ENCODE results near the gene GNG7. TPM values are rescaled to one million over a fixed set of nuclear protein-coding genes. Genes with fewer than 3 reads are reported as not detected.

GNG7 gene
- polyA plus RNA-seq, 1 of the 3 experiments (the other 2 are of a cell fraction), result 2.2 TPM

- H3K4me1 ChIP-seq (ENCODE audit: control insufficient read depth in 1 of 2, insufficient read depth in 2 of 2, low read depth in 1 of 2, low read length in 1 of 2), result peaks cover 14 to 15% of the 10 kb centered on the region in 2 experiments; a peak in 3 of 4 replicates
- 44% methylated on average over 22 of the region's 39 CpGs for WGBS (ENCODE audit: low lambda C conversion rate)
- H4K20me1 ChIP-seq (ENCODE audit: insufficient read depth), result no peaks in the 10 kb centered on the region
- H3K4me3 ChIP-seq (ENCODE audit: low read depth in 2 of 2, low read length in 1 of 2), result peak overlapping the region; percentile 61 to 69
- TF ChIP-seq CHD2 (IDR thresholded peaks at IDR 0.05; ENCODE audit: low read length, partially characterized antibody) (no peak), NFIC (IDR thresholded peaks at IDR 0.05; ENCODE audit: borderline replicate concordance) (no peak), POLR2AphosphoS5 (IDR thresholded peaks at IDR 0.05; ENCODE audit: low read depth, low read length) (no peak), TAF1 (IDR thresholded peaks at IDR 0.05; ENCODE audit: borderline replicate concordance, low read depth, low read length) (no peak), RXRA (IDR thresholded peaks at IDR 0.05; ENCODE audit: borderline replicate concordance, low read depth) (no peak), REST (IDR thresholded peaks at IDR 0.05; ENCODE audit: low read depth, low read length) (no peak), IRF3 (IDR thresholded peaks at IDR 0.05; ENCODE audit: low read depth, low read length) (no peak), YY1 (IDR thresholded peaks at IDR 0.05; ENCODE audit: low read depth) (no peak), TEAD4 (IDR thresholded peaks at IDR 0.05; ENCODE audit: borderline replicate concordance, insufficient read depth) (no peak), SMC3 (IDR thresholded peaks at IDR 0.05; ENCODE audit: low read depth, low read length) (no peak), RAD21 (IDR thresholded peaks at IDR 0.05; ENCODE audit: low read length) (no peak)
- H3K27me3 ChIP-seq (ENCODE audit: insufficient read depth), result no peaks in the 10 kb centered on the region
- H3K4me2 ChIP-seq, result peak overlapping the region; percentile 79
- DNase-seq, result peak; percentile 67
- peak overlapping the region; percentile 70; the same call in 1 of the 2 replicates for H2AFZ ChIP-seq (ENCODE audit: low read depth)
- no peaks in the 10 kb centered on the region for H3F3A ChIP-seq (replicated peaks; ENCODE audit: insufficient read depth)
- CTCF ChIA-PET, result interaction anchor here (0.7 to 2.9 kb wide), 4 partner anchors 14 to 316 kb away, joined by 3 to 14 read pairs (median 5); no protein-coding TSS in a partner anchor
- peak overlapping the region; percentile 39; the same call in 1 of the 2 replicates for H3K9ac ChIP-seq
- H3K36me3 ChIP-seq (replicated peaks in 1 of 2; ENCODE audit: control insufficient read depth in 1 of 2, insufficient read depth in 2 of 2, low read length in 1 of 2), result no peaks in the 10 kb centered on the region
- H3K9me2 ChIP-seq, result no peaks in the 10 kb centered on the region
- no peaks in the 10 kb centered on the region for H3K79me2 ChIP-seq (ENCODE audit: insufficient read depth)
- H3K9me3 ChIP-seq, result no peaks in the 10 kb centered on the region
- no peak overlapping the region; a peak in 1 of 4 replicates for H3K27ac ChIP-seq (ENCODE audit: low read depth in 2 of 2, low read length in 1 of 2)
- POLR2A ChIA-PET, result interaction anchor here (1.1 kb wide), 1 partner anchor 294 kb away, joined by 3 read pairs; the partner anchor contains the start of gene TIMM13
These were observed 19.4 kb upstream of the GNG7 start for GRCh38 chr19:2721570-2722540.
